SU-DHL-6 (cell line): Measurements from ENCODE around the gene ANKRD13D.

Source experiments
- H2AFZ ChIP-seq: fragments of 200-600 bp; sonication (generic); 2 replicates; pipeline ENCODE4 v1.6.1; 2014; ENCODE audit warnings: low read depth, mild to moderate bottlenecking, moderate library complexity, mixed read lengths, antibody characterized with exemption, low read length; ENCODE audit not compliant: severe bottlenecking
- H3F3A ChIP-seq: fragments of 200-600 bp; shearing (Covaris generic); 2 replicates; pipeline ENCODE4 v1.6.0; 2016; ENCODE audit warnings: antibody characterized with exemption, mild to moderate bottlenecking; ENCODE audit not compliant: insufficient read depth
- H3K27ac ChIP-seq: fragments of 200-600 bp; sonication (generic); 2 replicates; pipeline ENCODE4 v1.5.1; 2016; ENCODE audit warnings: low read depth, mild to moderate bottlenecking, low read length, moderate library complexity, mixed read lengths
- H3K27me3 ChIP-seq: fragments of 200-600 bp; sonication (generic), shearing (Covaris generic); 2 replicates; pipeline ENCODE4 v1.6.0; 2014; ENCODE audit warnings: mild to moderate bottlenecking, low read length
- H3K36me3 ChIP-seq: fragments of 200-600 bp; sonication (generic); 2 replicates; pipeline ENCODE4 v1.6.1; 2014; ENCODE audit warnings: mild to moderate bottlenecking, low read length, mixed read lengths
- H3K4me2 ChIP-seq: fragments of 300-600, 200-600 bp; shearing (Covaris generic), sonication (generic); 2 replicates; pipeline ENCODE4 v1.6.0; 2014; ENCODE audit warnings: low read length, low read depth, mild to moderate bottlenecking; ENCODE audit not compliant: poor library complexity, severe bottlenecking
- H3K4me3 ChIP-seq: fragments of 200-600 bp; sonication (generic); 2 replicates; pipeline ENCODE4 v1.5.1; 2014; ENCODE audit warnings: antibody characterized with exemption, low read length, mild to moderate bottlenecking, mixed read lengths; ENCODE audit not compliant: insufficient read depth, poor library complexity, severe bottlenecking
- H3K79me2 ChIP-seq: fragments of 200-600 bp; sonication (generic); 2 replicates; pipeline ENCODE4 v1.6.1; 2014; ENCODE audit warnings: mild to moderate bottlenecking, low read length, moderate library complexity; ENCODE audit not compliant: insufficient read depth
- H3K9ac ChIP-seq: fragments of 200-600 bp; sonication (generic); 2 replicates; pipeline ENCODE4 v1.7.0; 2014; ENCODE audit warnings: mild to moderate bottlenecking, low read length
- H3K9me2 ChIP-seq: fragments of 200-600 bp; sonication (generic); replicated peaks from 2 replicates; pipeline ENCODE4 v1.6.1; 2014; ENCODE audit warnings: low read length; ENCODE audit not compliant: insufficient read depth
- H3K9me3 ChIP-seq: fragments of 200-600 bp; sonication (generic); 2 replicates; pipeline ENCODE4 v1.6.1; 2014; ENCODE audit warnings: low read length, mixed read lengths; ENCODE audit not compliant: insufficient read depth
- H4K20me1 ChIP-seq: fragments of 200-600 bp; sonication (generic); 2 replicates; pipeline ENCODE4 v1.6.1; 2014; ENCODE audit warnings: low read depth, mild to moderate bottlenecking, antibody characterized with exemption, low read length, moderate library complexity, mixed read lengths
- EZH2phosphoT487 ChIP-seq: fragments of 200-600 bp; sonication (generic), shearing (Covaris generic); conservative IDR thresholded peaks from 2 replicates; pipeline ENCODE4 v1.6.1; 2018; ENCODE audit warnings: mild to moderate bottlenecking, antibody characterized with exemption, low read length, moderate library complexity, mixed read lengths
- TF ChIP-seq, protein P1 (sequence below): fragments of 200-600 bp; sonication (generic); IDR thresholded peaks from one replicate; pipeline ENCODE4 v1.5.1; 2017; ENCODE audit warnings: antibody characterized with exemption, mild to moderate bottlenecking, low read length, moderate library complexity; ENCODE audit not compliant: insufficient read depth, poor library complexity, severe bottlenecking

ANKRD13D gene

DNA sequence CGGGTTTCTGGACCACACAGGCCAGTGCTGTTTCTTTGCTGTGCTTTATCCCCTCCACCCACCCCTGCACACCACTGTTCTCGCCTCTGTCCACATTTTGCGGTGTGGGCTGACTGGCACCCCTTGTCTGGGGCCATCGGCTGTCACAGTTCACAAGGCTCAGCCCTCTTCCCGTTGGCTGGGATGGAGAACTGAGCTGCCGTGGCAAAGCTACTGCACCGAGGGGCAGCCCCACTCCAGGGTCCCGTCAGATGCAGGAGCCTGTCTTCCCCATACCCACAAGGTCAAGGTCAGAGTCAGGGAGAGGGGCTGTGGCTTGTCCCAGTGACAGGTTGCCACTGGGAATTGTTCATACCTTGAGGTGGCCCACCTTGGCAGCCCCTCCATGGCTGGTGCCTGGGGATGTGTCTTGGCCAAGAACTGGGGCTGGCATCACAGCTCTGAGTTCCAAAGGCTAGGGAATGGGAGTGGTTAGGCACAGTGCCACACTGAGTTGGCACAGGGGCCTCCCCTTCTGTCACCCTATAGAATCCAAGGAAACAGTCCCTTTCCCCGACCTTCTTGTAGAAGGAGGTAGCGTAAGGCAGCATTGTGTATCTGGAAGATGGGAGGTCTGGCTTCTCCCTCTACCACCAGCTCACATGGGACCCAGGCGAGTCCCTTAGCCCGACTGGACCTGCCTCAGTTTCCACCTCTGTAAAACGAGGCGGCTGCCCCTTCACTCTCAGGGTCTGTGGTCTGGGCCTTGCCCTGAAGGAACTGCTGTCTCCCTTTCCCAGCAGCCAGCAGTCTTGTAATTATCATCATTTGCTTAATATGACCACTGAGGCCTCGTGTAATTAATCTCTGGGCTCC lies 19.5 kb upstream of the ANKRD13D start:
- peaks cover 28% of the 10 kb centered on the region for H3F3A ChIP-seq
- no peaks in the 10 kb centered on the region for H3K9me2 ChIP-seq
- H3K27ac ChIP-seq = peak overlapping the region; percentile 93
- peak overlapping the region; percentile 65 for H3K4me3 ChIP-seq
- no peak overlapping the region for H2AFZ ChIP-seq
- H4K20me1 ChIP-seq = no peaks in the 10 kb centered on the region
- peaks cover 78% of the 10 kb centered on the region for H3K79me2 ChIP-seq
- no peaks in the 10 kb centered on the region for H3K36me3 ChIP-seq
- peak overlapping the region; percentile 97 for H3K9ac ChIP-seq
- no peaks in the 10 kb centered on the region for H3K9me3 ChIP-seq
- no peaks in the 10 kb centered on the region for H3K27me3 ChIP-seq
- H3K4me2 ChIP-seq = peak overlapping the region; percentile 58
- TF ChIP-seq EZH2phosphoT487 = no peak
- TF ChIP-seq, protein P1, sequence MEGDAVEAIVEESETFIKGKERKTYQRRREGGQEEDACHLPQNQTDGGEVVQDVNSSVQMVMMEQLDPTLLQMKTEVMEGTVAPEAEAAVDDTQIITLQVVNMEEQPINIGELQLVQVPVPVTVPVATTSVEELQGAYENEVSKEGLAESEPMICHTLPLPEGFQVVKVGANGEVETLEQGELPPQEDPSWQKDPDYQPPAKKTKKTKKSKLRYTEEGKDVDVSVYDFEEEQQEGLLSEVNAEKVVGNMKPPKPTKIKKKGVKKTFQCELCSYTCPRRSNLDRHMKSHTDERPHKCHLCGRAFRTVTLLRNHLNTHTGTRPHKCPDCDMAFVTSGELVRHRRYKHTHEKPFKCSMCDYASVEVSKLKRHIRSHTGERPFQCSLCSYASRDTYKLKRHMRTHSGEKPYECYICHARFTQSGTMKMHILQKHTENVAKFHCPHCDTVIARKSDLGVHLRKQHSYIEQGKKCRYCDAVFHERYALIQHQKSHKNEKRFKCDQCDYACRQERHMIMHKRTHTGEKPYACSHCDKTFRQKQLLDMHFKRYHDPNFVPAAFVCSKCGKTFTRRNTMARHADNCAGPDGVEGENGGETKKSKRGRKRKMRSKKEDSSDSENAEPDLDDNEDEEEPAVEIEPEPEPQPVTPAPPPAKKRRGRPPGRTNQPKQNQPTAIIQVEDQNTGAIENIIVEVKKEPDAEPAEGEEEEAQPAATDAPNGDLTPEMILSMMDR = no peak

GRCh38 chr11:67270256-67271204 lies 18.6 kb upstream of the ANKRD13D start:
- peak overlapping the region; percentile 97 for H3K9ac ChIP-seq
- peaks cover 28% of the 10 kb centered on the region for H3F3A ChIP-seq
- no peak overlapping the region for H2AFZ ChIP-seq
- peak overlapping the region; percentile 58 for H3K4me2 ChIP-seq
- H3K9me2 ChIP-seq = no peaks in the 10 kb centered on the region
- no peaks in the 10 kb centered on the region for H3K27me3 ChIP-seq
- peak overlapping the region; percentile 93 for H3K27ac ChIP-seq
- H4K20me1 ChIP-seq = no peaks in the 10 kb centered on the region
- no peaks in the 10 kb centered on the region for H3K36me3 ChIP-seq
- H3K9me3 ChIP-seq = no peaks in the 10 kb centered on the region
- TF ChIP-seq, protein P1 = no peak
- H3K4me3 ChIP-seq = peak overlapping the region; percentile 65
- H3K79me2 ChIP-seq = peaks cover 87% of the 10 kb centered on the region

GRCh38 chr11:67271205-67271540 lies 17.9 kb upstream of the ANKRD13D start:
- peak overlapping the region; percentile 97 for H3K9ac ChIP-seq

More at GRCh38 chr11:67271205-67271540, 17.9 kb upstream of the ANKRD13D start:
- Histone ChIP-seq H3K9me3 (no peaks in the 10 kb centered on the region), H3K27me3 (no peaks in the 10 kb centered on the region), H4K20me1 (no peaks in the 10 kb centered on the region), H3K9me2 (no peaks in the 10 kb centered on the region), H3K36me3 (no peaks in the 10 kb centered on the region), H3K4me2 (peak overlapping the region; percentile 58), H3F3A (peaks cover 34% of the 10 kb centered on the region), H3K4me3 (peak overlapping the region; percentile 65), H3K79me2 (peaks cover 94% of the 10 kb centered on the region), H3K27ac (peak overlapping the region; percentile 93), H2AFZ (no peak overlapping the region)
- no peak for TF ChIP-seq EZH2phosphoT487
- TF ChIP-seq, protein P1 = no peak
